ENCODE data around the gene ATL2.
"Not testable (repeated sequence)": the region's sequence is repeated elsewhere in the genome, so short reads cannot be mapped to it uniquely, and the experiment has no call there.

Gene ATL2

GRCh38 chr2:38387887-38388286 is 10.8 kb upstream of the ATL2 start:
- DNase-seq, result no peak

- no peak for DNase-seq
Observed at GRCh38 chr2:38386821-38387220, 9.7 kb upstream of the ATL2 start.

- no peak for DNase-seq
Observed at GRCh38 chr2:38386377-38386776, 9.3 kb upstream of the ATL2 start.

GRCh38 chr2:38384338-38384737 is 7.3 kb upstream of the ATL2 start:
- no peak for DNase-seq

DNA sequence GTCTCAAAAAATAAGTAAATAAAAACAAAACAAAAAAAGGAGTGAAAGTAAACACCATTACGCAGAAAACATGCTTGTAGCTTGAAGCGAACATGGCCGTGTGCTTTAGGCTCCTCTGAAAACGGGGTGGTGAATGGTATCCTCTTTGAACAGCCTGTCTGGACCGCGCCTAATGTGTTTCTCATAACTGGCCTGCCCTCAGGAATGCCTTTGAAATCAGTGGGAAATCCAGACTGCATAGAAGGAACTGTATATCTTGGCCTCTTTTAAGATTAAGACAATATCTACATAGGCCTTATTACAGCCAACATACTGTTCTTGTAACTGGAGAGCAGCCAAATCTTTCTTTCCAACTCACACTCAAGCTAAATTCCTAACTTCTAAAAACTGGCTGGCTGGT is 6.7 kb upstream of the ATL2 start:
- DNase-seq, result not testable (repeated sequence)

GRCh38 chr2:38381381-38382143 is 4.5 kb upstream of the ATL2 start:
- DNase-seq, result no peak

GRCh38 chr2:38380397-38381130 is 3.5 kb upstream of the ATL2 start:
- DNase-seq, result no peak

- no peak for DNase-seq
Observed at GRCh38 chr2:38376346-38377049, 575 bp downstream of the ATL2 start.

DNA sequence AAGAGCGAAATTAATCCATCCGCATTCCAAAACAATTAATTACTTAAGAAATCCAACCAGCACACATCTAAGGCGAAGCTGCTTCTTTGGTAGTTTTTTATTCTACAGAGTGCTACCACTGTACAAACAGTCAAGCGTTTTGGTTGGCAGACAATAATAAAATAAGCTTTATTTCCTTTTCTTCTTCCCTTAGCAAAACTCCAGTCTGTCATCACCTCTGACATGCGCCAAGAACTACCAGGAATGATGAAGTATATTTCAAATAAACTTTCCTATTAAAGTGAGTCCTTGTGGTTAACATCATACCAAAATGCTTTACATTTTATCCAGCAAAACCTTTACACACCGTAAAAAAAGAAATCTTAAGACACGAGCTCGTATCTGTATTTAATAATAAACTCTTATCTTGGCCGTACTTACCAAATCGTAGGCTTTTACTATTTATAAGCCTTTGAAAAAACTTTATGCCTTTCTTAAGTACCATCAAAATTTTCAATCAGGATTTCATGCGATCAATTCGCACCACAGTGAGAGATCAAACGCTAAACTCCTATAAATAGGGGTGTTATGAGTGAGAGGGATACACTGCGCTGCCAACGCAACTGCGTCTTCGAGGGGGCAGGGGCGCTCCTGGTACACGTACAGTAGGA is 1.3 kb downstream of the ATL2 start:
- DNase-seq, result peak in 1 of 2 experiments; percentile 3

DNA sequence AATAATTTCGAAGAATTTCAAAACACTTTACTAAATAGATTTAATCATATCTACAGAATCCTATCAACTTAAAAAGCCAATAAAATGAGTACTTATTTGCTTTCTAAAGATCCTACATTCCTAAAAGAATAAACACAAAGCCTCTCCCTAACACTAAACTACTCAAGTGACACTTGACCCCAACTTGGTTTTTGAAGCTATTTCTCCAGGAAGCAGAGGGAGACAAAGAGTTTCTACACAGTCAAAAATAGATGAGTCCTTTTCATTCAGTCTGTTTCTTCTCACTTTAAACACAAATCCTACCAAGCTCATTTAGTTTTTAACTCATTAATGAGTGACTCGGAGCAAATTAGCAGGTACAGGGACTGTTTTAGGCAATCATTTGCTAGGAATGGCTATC is 2.1 kb downstream of the ATL2 start:
- DNase-seq, result no peak

- DNase-seq, result no peak
Observed at GRCh38 chr2:38371235-38371634, 5.8 kb downstream of the ATL2 start.

- DNase-seq, result no peak
Observed at GRCh38 chr2:38370664-38371063, 6.4 kb downstream of the ATL2 start.

- DNase-seq, result no peak
Observed at GRCh38 chr2:38362232-38362631, 14.8 kb downstream of the ATL2 start.

DNA sequence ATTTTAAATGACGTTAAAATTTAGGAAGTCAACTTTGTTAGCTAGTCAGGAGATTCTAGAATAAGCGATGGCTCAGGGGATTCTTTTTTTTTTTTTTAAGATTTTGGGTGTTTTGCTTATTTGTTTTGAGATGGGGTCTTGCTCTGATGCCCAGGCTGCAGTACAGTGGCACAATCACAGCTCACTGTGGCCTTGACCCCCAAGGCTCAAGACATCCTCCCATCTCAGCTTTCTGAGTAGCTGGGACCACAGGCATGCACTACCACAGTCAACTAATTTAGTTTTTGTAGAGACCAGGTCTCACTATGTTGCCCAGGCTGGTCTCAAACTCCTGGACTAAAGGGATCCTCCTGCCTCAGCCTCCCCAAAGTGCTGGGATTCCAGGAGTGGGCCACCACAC is 16.9 kb downstream of the ATL2 start:
- no peak for DNase-seq

- DNase-seq, result no peak
Observed at GRCh38 chr2:38353402-38353801, 23.7 kb downstream of the ATL2 start.

- DNase-seq, result no peak
Observed at GRCh38 chr2:38352336-38352735, 24.7 kb downstream of the ATL2 start.

GRCh38 chr2:38345323-38346038 is 31.6 kb downstream of the ATL2 start:
- DNase-seq, result no peak

DNA sequence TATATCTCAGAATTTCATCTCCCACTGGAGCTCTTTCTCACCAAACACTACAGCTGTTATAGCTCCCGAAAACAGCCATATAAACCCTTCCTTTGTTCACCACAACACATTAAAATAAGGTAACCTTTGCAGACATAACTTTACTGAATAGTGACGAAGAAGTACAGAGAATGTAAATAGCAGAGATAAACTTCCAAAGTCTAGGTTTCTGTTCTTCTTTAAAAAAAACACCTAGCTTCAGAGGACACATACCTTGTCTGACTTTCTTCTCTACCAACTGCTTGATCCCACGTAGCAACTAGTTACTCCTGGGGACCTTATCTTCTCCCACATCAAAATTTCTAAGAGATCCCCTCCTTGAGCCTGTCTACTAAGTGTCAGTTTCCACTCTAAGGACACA is 32.3 kb downstream of the ATL2 start:
- DNase-seq, result no peak

DNA sequence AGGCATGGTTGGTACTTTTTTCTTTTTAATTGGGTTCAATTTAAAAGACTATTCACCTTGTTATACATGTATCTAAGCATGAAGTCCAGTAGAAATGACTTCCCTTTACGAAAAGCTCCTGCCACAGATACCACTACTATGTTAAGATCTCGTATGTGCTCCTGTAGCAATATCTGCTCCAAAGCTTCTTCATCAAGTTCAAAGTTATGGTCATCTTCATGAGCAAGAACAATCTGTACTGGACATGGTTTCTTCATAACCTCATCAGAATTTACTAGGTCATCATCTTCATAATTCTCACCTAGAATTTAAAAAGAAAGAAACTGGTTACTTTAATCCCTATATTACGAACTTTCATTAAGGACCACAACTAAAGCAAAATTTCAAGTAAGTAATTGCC is 33.9 kb downstream of the ATL2 start:
- DNase-seq, result no peak

GRCh38 chr2:38336621-38337020 is 40.5 kb downstream of the ATL2 start:
- no peak for DNase-seq

- DNase-seq, result no peak
Observed at GRCh38 chr2:38330754-38331153, 46.3 kb downstream of the ATL2 start.

DNA sequence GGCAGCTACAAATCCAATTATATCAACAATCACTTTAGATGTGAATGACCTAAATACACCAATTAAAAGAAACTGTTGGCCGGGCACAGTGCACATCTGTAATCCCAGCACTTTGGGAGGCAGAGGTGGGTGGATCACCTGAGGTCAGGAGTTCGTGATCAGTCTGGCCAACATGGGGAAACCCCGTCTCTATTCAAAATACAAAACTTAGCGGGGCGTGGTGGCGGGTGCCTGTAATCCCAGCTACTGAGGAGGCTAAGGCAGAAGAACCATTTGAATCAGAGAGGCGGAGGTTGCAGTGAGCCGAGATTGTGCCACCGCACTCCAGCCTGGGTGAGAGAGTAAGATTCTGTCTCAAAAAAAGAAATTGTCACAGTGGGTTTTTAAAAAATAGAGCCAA is 49.5 kb downstream of the ATL2 start:
- DNase-seq, result no peak

- no peak for DNase-seq
Observed at GRCh38 chr2:38323623-38324022, 53.5 kb downstream of the ATL2 start.
